SHP77 (cell line): ENCODE measurements around the gene CDKN2D.

Source experiments
- DNase-seq, 2 experiments: peaks; one replicate each; lab custom pipeline; 2025; lab: John Stamatoyannopoulos, UW

Gene CDKN2D

DNA sequence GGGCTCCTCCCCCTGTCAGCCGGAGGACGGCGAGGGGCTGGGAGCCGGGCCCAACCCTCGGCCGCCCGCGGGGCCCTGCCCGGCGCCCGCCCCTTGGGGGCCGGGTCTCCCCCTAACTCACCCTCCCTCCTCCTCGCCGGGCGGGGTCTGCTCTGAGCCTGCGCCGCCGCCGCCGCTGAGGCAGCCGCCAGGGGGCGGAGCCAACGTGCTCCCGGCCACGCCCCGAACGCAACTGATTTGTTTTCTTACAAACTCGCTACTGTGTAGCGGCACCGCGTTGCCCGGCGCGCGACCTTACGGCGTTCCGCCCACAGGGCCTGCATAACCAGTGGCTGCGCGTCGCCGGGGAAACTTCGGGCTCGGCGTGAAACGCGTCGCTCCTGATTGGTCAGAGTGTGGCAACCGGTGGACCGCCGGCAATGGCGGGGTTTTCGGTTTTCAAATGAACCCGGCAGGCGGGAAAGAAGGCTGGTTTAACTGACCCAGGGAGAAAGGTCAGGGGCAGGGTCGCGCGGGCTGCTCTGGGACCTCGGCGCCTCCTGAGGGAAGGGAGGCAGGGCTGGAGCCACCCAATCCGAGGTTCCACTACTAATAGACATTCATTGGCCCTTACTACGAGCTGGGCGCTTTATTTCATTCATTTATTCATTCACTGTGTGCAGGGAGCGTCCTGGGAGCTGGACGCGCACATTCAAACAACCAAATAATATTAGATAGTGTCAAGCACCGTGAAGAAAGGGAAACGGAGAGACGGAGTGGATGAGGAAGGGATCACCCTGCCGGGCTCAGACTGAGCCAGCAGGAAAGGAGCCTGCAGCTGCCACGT lies at the start of gene CDKN2D:
CDKN2D (minus strand) TSS at position 154 of the 826 bp plus-strand sequence. CDS start 326 bp downstream, outside the sequence.
- DNase-seq = peak; percentile 97 to 99

DNA sequence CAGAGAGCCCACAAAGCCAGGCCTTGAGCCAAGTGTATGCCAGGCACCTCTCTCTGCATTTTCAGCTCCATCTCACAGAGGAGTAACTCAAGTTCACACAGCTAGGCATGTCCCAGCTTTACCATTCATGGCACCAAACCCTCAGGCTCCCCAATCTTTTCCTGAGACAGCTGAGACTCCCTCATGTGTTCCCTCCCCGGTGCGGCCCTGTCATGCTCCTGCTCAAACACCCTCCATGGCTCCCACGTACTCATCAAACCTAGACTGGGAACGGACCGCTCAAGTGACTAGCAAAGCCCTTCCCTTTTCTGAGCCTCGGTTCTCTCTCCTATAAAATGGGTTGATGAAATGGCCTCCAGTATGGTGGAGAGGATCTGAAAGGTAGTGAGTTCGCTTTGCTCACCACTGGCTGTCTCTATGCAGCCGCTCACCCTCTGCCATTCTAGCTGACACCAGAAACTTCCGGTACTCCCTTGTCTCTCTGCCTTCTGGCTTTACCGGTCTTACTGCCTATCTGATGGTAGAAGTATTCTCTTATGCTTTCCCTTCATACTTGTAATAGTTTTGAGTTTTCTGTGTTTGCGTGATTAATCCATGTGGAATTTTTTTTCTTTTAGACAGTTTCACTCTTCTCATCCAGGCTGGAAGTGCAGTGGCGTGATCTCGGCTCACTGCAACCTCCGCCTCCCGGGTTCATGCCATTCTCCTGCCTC lies 48.8 kb upstream of the CDKN2D start:
- DNase-seq = no peak

DNA sequence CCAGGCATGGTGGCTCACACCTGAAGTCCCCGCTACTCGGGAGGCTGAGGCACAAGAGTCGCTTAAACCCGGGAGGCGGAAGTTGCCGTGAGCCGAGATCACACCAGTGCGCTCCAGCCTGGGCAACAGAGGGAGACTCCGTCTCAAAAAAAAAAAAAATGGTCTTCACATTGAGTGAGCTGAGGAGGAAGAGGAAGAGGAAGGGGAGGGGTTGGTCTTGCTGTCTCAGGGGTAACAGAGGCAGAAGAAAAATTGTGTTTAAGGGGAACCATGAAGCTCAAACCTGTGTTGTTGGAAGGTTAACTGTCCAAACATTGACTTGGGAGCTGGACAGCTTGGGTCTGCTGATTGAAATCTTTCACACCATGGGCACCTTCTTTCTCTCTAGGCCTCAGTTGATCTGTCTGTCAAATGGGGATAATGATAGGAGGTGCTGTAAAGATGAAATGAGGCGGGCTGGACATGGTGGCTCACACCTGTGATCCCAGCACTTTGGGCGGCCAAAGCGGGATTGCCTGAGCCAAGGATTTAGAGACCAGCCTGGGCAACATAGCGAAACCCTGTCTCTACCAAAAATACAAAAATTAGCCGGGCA lies 46.7 kb upstream of the CDKN2D start:
- no peak for DNase-seq

DNA sequence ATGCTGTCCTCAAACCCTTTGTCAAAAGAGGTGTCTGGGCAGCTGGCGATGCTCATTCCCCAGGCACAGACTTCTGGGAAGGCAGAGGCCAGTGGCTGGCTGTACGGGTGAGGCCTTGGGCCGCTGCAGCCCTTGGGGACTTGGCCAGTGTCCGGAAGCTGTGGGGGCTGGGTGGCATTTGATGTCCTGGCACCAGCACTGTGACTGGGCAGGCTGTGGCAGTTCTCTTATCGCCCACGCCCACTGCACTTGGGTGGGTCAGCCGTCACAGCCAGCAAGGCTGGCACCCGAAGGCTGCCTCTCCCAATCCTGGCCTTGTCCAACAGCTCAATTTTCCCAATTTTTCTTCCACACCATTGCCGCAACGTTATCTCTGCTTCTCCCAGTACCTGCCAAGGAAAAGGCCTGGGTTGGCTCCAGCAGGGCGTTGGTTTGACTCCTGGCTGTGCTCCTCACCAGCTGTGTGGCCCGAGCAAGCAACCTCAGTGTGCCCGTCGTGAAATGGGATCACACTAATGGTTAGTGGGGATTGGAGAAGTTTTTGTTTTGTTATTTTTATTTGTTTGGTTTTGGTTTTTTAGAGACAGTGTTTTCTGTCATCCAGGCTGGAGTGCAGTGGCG lies 43.8 kb upstream of the CDKN2D start:
- DNase-seq = no peak

DNA sequence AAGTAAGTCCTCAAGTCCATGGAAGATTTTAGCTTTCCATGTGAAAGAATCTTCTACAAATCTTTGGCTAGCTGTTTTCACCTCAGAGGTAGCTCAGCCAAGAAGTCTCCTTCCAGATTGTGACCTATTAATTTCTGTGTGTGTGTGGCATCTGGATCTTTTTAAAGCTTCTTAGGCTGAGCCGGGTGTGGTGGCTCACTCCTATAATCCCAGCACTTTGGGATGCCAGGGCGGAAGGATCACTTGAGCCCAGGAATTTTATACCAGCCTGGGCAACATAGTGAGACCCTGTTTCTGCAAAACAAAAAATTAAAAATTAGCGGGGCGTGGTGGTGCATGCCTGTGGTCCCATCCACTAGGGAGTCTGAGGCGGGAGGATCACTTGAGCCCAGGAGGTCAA lies 43.1 kb upstream of the CDKN2D start:
- no peak for DNase-seq

DNA sequence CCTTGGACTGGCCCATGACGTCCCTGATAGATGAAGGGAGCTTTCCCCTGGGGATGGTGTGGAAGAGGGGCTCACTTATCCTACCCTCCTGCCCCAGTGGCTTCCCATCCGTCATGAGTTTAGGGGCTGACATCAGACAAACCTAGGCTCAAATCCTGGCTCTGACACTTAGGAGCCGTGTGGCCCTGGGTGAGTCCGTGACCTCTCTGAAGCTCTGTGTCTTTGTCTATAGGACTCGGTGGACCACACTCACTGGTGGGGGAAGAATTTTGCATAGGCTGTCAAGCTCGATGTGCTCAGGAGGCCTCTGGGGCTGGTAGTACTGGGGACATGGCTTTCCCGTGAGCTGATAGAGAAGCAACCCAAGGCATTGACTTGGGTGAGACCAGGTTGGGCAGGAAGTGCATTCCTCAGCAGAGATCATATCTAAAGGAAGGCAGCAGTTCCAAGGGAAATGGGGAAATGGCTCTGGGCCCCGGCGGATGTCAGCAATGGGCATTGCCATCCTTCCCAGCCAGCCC lies 35.7 kb upstream of the CDKN2D start:
- no peak for DNase-seq

DNA sequence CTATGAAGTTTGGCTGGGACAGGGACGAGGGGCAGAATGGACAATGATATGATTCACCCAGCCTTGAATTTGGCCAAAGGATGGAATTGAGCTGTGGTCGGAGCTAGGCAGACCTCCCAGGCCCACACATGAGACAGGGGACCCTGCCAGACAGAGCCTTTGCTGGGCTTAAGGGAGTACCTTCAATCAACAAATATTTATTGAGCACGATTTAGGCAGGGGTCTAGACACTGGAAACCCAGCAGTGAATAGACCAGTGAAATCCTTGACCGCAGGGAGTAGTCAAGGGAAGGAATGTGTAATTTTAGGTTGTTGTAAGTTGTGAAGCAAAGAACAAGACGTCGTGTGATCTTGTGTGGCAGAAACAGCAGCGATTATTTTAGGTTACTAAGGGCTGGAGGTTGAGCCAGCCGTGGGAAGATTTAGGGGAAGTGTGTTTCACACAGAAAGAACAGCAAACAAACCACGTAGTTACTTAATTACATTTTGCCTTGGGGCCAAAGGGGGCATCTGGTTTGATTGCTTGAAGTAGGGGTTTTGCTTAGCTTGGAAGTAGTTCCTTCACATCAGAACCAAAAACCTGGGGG lies 35.2 kb upstream of the CDKN2D start:
- no peak for DNase-seq

DNA sequence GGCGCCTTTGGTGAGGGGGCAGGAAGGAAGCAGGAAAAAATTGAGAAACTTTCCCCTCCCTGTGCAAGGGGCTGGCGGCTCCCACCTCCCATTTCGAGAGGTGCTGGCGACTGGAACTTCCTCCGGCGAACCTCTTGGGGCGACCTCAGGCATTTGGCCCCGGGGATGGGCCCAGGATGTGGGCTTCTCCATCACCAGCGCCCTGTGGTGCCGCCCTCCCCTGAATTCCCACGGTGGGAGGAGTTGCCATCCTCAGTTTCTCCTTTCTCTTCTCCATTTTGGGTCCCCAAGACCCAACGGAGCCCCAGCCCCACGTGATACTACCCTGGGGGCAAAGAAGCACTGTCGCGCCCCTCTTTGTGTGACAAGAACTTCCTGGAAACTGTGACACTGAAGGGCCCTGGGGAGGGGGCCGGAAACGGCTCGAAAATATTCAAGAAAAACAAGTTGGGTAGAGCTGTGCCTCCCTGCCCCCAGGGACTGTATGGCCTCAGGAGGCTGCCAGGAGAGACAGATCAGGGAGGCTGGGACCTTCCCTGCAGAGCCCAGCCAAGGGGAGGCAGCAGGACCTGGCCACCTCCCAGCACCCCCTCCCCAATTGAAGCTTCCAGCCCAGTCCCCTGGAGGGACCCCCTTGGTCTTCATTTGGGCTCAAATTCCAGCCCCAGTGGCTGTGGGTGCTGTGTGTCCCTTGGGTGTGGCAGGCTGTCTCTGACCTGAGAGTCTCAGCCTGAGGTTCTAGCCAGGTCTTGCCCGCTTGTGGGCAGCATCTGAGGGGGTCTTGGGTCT lies 34.5 kb upstream of the CDKN2D start:
- DNase-seq = no peak

DNA sequence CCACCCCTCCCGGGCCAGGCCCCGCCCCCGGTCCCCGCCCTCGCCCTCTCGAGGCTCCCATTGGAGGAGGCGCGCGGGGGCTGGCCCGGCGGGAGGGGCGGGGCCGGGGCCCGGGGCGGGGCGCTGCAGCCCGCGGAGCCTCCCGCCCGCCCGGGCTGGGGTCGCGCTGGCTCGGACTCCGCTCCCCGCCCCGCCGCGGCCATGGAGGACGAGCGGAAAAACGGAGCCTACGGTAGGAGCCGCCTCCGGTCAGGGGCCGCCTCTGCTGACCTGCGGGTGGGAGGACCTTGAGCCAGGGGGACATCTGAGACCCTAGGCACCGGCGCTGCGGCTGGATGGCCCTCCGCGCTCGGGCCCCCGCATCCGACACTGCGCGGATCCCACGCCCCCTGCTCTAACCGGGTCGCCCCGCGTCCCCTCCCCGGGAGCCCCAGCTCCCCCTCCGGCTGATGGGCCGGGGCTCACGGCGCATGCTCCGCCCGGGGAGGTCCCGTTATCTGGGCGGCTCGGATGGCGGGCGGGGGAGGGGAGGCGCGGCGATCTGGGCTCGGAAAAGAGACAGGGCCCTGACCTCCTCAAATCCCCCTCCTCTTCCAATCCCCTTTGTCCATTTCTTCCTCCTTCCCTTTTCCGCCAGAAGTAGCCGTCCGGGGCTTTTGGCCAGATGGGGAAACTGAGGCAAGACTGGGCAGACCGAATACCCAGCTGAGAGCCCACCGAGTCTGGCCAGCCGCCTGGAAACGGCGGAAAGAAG lies 33.7 kb upstream of the CDKN2D start:
- DNase-seq = peak; percentile 47 to 59

DNA sequence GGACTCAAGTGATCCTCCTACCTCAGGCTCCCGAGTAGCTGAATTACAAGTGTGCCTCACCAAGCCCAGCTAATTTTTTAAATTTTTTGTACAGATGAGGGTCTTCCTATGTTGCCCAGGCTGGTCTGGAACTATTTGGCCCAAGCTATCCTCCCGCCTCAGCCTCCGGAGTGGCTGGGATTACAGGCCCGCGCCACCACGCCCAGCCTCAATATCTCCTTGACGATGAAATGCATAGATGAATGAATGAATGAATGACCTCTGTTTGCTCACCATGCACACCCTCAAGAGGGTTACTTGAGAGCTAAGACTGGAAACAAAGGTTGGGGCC lies 33.2 kb upstream of the CDKN2D start:
- DNase-seq = no peak

DNA sequence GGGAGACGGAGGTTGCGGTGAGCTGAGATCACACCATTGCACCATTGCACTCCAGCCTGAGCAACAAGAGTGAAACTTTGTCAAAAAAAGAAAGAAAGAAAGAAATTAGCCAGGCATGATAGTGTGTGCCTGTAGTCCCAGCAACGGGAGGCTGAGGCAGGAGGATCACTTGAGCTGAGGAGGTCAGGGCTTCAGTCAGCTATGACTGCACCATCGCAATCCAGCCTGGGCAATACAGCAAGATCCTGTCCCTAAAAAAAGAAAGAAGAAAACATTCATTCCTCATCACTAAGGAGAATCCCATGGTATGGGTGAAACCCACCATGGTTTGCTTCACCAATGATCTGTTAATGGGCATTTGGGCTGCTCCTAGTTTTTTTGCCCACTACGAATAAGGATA lies 31.4 kb upstream of the CDKN2D start:
- no peak for DNase-seq

DNA sequence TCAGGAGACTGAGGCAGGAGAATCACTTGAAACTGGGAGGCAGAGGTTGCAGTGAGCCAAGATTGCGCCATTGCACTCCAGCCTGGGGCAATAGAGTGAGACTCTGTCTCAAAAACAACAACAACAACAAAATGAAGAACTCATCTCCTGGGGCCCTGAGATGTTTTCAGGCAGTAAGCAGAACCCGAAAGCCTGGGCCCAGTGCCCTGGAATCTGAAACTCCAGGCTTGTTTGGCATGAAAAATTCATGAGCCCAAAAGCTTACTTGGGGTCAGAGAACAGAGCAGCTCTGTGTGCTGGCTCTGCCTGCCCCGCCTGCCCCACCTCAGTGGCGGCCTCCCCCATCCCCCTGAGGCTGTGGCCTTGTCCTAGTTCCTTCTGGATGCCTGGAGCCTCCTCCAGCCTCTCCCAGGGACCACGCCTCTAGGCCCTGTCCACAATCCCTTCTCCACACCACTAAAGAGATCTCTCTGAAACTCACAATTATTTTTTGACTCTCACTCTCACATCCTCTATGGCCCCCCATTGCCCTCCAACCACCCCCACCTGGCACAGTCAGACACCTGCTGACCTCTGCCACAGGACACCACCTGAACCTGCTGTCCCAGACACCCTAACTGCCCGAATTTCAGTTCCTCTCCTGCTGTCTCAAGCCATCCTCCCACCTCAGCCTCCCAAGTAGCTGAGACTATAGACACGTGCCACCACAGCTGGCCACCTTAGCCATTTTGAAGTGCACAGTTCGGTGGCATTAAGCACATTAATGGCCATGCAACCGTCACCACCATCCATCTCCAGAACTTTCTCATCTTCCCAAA lies 25.2 kb upstream of the CDKN2D start:
- no peak for DNase-seq

DNA sequence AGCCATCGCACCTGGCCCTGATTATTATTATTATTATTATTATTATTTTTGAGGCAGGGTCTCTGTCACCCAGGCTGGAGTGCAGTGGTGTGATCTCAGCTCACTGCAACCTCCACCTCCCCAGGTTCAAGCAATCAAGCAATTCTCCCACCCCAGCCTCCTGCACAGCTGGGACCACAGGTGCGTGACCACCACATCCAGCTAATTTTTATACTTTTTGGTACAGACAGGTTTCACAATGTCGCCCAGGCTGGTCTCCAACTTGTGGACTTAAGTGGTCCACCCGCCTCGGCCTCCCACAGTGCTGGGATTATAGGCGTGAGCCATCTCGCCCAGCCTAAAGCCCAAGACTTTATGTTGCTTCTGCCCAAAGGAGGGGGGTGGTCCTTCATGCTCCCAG lies 24.4 kb upstream of the CDKN2D start:
- no peak for DNase-seq

DNA sequence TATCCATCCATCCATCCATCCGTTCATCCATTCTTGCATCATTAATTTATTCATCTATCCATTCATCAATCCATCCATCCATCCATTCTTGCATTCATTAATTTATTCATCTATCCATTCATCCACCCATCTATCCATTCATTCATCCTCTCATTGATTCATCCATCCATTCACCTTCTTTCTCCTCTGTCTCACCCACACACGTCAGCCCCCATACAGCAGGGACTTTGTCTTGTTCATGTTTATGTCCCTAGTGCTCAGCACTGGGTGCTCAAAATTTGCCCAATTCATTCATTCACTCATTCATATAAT lies 19.0 kb upstream of the CDKN2D start:
- DNase-seq = no peak

DNA sequence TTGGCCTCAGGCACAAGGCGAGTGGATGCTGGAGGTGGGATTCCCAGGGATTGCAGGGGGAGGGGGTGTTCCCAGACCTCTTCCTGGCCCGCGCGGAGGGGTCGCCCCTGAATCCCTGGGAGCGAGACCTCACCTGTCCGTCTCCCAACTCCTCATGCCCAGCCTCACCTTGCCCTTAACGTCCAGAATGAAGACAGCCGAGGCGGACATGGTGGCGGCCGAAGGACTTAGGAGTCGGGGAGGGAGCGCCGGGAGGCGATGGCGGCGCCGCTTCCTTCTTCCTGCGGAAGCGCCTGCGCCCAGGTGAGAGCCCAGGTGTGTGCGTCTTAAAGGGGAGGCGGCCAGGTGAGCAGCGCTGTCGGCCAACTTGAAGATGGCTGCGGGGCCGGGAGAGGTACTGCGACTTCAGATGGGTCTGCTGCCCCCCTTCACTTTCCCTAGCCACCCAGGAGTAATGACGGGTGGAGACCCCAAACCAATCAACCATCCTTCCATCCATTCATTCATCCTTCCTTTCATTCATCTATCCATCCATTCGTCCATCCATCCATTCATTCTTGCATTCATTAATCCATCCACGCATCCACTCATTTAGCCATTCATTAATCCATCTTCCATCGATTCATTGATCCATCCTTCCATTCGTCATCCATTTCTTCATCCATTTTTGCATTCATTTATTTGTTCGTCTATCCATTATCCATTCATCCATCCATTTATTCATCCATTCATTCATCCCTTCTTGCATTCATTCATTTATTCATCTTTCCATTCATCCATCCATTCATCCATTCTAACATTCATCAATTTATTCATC lies 18.5 kb upstream of the CDKN2D start, which contains the start of gene AP1M2:
AP1M2 (minus strand) TSS at position 291 of the 817 bp plus-strand sequence; CDS start at position 210, 81 bp downstream.
- no peak for DNase-seq

DNA sequence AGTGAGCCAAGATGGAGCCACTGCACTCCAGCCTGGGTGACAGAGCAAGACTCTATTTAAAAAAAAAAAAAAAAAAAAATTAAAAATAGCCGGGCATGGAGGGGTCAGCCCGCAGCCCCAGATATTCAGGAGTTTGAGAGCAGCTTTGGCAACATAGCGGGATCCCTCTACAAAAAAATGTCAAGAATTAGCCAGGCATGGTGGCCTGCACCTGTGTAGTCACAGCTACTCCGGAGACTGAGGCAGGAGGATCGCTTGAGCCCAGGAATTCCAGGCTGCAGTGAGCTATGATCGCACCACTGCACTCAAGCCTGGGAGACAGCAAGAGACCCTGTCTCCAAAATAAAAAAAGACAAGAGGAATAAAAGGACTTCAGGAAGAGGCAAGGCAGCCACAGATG lies 17.6 kb upstream of the CDKN2D start:
- DNase-seq = no peak

DNA sequence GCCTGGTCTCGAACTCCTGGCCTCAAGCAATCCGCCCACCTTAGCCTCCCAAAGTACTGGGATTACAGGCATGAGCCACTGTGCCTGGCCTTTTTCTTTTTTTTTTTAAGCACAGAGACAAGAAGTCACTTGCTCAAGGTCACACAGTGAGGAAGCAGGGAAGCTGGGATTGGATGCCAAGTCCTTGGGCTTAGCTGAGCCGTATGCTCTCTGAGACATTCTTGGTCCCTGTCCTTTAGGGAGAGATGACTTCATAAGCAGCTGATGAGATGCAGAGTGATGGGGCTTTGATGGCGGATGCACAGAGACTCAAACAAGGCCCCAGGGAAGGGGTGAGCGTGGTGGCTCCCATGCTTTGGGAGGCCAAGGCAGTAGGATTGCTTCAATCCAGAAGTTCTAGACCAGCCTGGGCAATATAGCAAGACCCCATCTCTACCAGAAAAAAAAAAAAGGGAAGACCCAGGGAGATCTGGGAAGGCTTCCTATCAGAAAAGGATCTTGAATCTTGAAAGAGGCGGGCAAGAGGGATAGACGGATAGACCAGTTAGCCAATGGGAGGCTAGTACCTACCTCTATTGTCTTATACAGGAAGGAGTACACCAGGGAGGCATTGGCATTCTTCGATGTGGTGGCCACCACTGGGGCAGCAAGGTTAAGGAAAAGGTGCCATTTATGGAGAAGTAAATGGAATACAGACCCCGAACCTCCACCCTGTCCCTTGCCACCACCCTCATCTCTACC lies 14.4 kb upstream of the CDKN2D start:
- DNase-seq = no peak

DNA sequence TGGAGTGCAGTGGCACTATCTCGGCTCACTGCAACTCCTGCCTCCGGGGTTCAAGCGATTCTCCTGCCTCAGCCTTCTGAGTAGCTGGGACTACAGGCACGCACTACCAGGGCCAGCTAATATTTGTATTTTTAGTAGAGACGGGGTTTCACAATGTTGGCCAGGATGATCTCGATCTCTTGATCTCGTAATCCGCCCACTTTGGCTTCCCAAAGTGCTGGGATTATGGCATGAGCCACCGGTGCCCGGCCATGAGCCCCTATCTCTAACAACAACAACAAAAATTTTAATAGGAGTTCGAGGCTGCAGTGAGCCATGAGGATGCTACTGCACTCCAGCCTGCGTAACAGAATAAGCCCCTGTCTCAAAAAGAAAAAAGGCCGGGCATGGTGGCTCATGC lies 13.3 kb upstream of the CDKN2D start:
- no peak for DNase-seq
